NB4 (cell line): ENCODE results near the gene GRID1.

Experiments
- MYC ChIP-seq: IDR thresholded peaks from 2 replicates; pipeline ENCODE4 v1.6.1; 2011; ENCODE audit warnings: low read depth, low read length
- TF ChIP-seq, protein P1 (sequence below): IDR thresholded peaks from one replicate; pipeline ENCODE4 v1.5.1; 2012; ENCODE audit warnings: low read depth, low read length
- TF ChIP-seq, protein P2 (sequence below): IDR thresholded peaks from 2 replicates; pipeline ENCODE4 v1.6.1; 2011; ENCODE audit warnings: low read depth, low read length

DNA sequence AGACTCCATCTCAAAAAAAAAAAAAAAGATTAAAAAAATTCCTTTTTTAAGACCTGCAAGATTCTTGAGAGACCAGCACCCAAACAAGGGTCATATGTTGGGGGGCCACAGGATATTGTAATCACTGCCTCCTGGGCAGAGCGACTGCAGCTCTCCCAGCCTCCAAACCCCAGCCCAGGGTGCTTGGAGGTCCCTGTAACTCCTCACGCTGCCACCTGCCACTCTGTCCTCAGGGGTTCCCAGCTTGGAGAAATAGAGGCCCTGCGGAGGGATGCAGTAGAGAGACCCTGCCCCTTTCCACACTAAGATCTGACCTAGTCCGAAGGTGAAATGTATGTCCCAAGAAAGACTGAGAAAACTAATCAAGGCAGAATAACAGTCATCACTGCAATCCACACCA, 343.7 kb downstream of the GRID1 start:
- TF ChIP-seq, protein P1, sequence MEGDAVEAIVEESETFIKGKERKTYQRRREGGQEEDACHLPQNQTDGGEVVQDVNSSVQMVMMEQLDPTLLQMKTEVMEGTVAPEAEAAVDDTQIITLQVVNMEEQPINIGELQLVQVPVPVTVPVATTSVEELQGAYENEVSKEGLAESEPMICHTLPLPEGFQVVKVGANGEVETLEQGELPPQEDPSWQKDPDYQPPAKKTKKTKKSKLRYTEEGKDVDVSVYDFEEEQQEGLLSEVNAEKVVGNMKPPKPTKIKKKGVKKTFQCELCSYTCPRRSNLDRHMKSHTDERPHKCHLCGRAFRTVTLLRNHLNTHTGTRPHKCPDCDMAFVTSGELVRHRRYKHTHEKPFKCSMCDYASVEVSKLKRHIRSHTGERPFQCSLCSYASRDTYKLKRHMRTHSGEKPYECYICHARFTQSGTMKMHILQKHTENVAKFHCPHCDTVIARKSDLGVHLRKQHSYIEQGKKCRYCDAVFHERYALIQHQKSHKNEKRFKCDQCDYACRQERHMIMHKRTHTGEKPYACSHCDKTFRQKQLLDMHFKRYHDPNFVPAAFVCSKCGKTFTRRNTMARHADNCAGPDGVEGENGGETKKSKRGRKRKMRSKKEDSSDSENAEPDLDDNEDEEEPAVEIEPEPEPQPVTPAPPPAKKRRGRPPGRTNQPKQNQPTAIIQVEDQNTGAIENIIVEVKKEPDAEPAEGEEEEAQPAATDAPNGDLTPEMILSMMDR: no peak
- TF ChIP-seq, protein P2, sequence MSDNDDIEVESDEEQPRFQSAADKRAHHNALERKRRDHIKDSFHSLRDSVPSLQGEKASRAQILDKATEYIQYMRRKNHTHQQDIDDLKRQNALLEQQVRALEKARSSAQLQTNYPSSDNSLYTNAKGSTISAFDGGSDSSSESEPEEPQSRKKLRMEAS: no peak
- no peak for TF ChIP-seq MYC
